GM12878 (cell line): ENCODE results near the gene MFAP3L. TPM values are rescaled to one million over a fixed set of nuclear protein-coding genes. Genes with fewer than 3 reads are reported as not detected.

ENCODE experiments used
- ATAC-seq: fragments of 200-7000 bp; cut with Tn5 transposase; 3 replicates; pipeline ENCODE4 v1.9.1; 2020; ENCODE audit warnings: mild to moderate bottlenecking, moderate library complexity
- BruUV-seq: library from RNA; stranded (reverse); fragments of 400-500 nt; replicated peaks from 2 replicates; lab custom pipeline; 2021; lab: Mats Ljungman, UMichigan
- CTCF ChIA-PET: fragments of 300-600 bp; sonication (Branson Sonifier 250); formaldehyde crosslinking; extraction: SDS; loops from one replicate; lab custom pipeline; 2021; ENCODE audit warnings: inconsistent platforms; lab: Yijun Ruan, JAX
- POLR2A ChIA-PET: fragments of 350-600 bp; formaldehyde crosslinking; extraction: SDS; loops from one replicate; lab custom pipeline; 2021; ENCODE audit warnings: inconsistent platforms; lab: Charles Lee
- RAD21 ChIA-PET: fragments of 300-600 bp; sonication (Branson Sonifier 250); formaldehyde crosslinking; loops from one replicate; lab custom pipeline; 2023; ENCODE audit warnings: antibody characterized with exemption; ENCODE audit not compliant: unreplicated experiment; lab: Charles Lee
- SMC1A ChIA-PET: fragments of 300-600 bp; sonication (Branson Sonifier 250); formaldehyde crosslinking; loops from one replicate; lab custom pipeline; 2023; ENCODE audit not compliant: unreplicated experiment, uncharacterized antibody; lab: Charles Lee
- DNase-seq: peaks from one replicate; pipeline ENCODE4 v3.0.0-alpha.2; 2011; ENCODE audit warnings: low read depth, low spot score
- FAIRE-seq: peaks from 3 replicates; lab custom pipeline; 2011; peaks lifted over from hg19 to GRCh38; lab: Jason Lieb, UNC
- H2AFZ ChIP-seq: 2 replicates; pipeline ENCODE4 v1.6.0; 2011; ENCODE audit warnings: low read depth, low read length, control low read depth; ENCODE audit not compliant: control insufficient read depth
- H3K27ac ChIP-seq: 2 replicates; pipeline ENCODE4 v1.5.1; 2011; ENCODE audit warnings: control low read depth; ENCODE audit not compliant: control insufficient read depth, insufficient read depth
- H3K27me3 ChIP-seq, 2 experiments: replicated peaks in 1 of 2; 2 replicates each; pipeline versions ENCODE4 v1.6.0 to v1.6.1; 2011; ENCODE audit warnings: low read length in 1 of 2; ENCODE audit not compliant: control insufficient read depth in 2 of 2, insufficient read depth in 2 of 2
- H3K36me3 ChIP-seq, 2 experiments: 2 replicates each; pipeline ENCODE4 v1.5.1; 2011; ENCODE audit warnings: low read length in 1 of 2; ENCODE audit not compliant: control insufficient read depth in 2 of 2, insufficient read depth in 2 of 2
- H3K4me1 ChIP-seq: 2 replicates; pipeline ENCODE4 v1.6.1; 2011; ENCODE audit warnings: mild to moderate bottlenecking, low read length, moderate library complexity, mixed read lengths; ENCODE audit not compliant: control insufficient read depth, insufficient read depth
- H3K4me2 ChIP-seq: 2 replicates; pipeline ENCODE4 v1.6.0; 2011; ENCODE audit warnings: control low read depth; ENCODE audit not compliant: control insufficient read depth, insufficient read depth
- H3K4me3 ChIP-seq: fragments of 200-600 bp; sonication (generic); 2 replicates; pipeline ENCODE4 v1.5.1; 2016
- H3K79me2 ChIP-seq: 2 replicates; pipeline ENCODE4 v1.6.0; 2011; ENCODE audit warnings: low read length; ENCODE audit not compliant: control insufficient read depth, insufficient read depth
- H3K9ac ChIP-seq: 2 replicates; pipeline ENCODE4 v1.8.0; 2011; ENCODE audit warnings: low read length, control low read depth, mixed read lengths; ENCODE audit not compliant: control insufficient read depth, insufficient read depth
- H3K9me3 ChIP-seq: replicated peaks from 3 replicates; pipeline ENCODE4 v1.5.1; 2011; ENCODE audit warnings: mild to moderate bottlenecking, low read length; ENCODE audit not compliant: control insufficient read depth, insufficient read depth
- H4K20me1 ChIP-seq: 2 replicates; pipeline ENCODE4 v1.6.0; 2011; ENCODE audit not compliant: control insufficient read depth, insufficient read depth
- BCL11A ChIP-seq: IDR thresholded peaks from 2 replicates; pipeline ENCODE4 v1.6.1; 2011; ENCODE audit warnings: low read depth, low read length
- BCLAF1 ChIP-seq: fragments of 450-650 bp; IDR thresholded peaks from 2 replicates; pipeline ENCODE4 v1.6.1; 2017; ENCODE audit warnings: antibody characterized with exemption, mild to moderate bottlenecking, moderate library complexity
- CHD4 ChIP-seq: fragments of 200-600 bp; sonication (generic); IDR thresholded peaks from 2 replicates; pipeline ENCODE4 v1.6.1; 2016; ENCODE audit warnings: mild to moderate bottlenecking
- ELK1 ChIP-seq: IDR thresholded peaks from 2 replicates; pipeline ENCODE4 v1.6.1; 2012; ENCODE audit warnings: low read depth, low read length, improper control_type of control experiment
- EP300 ChIP-seq, 2 experiments: fragments of 150-350 bp in 1 of 2; IDR thresholded peaks; 2 replicates each; pipeline ENCODE4 v1.6.1; 2011 to 2012; ENCODE audit warnings: low read depth in 2 of 2, low read length in 2 of 2, borderline replicate concordance in 1 of 2, improper control_type of control experiment in 1 of 2, inconsistent platforms in 1 of 2; ENCODE audit not compliant: control insufficient read depth in 1 of 2
- FOS ChIP-seq: IDR thresholded peaks from 3 replicates; pipeline ENCODE4 v1.6.1; 2011; ENCODE audit warnings: borderline replicate concordance; ENCODE audit not compliant: insufficient read length; ENCODE audit errors: extremely low read depth
- IKZF1 ChIP-seq: fragments of 450-650 bp; conservative IDR thresholded peaks from 2 replicates; pipeline ENCODE4 v1.6.1; 2017; ENCODE audit warnings: antibody characterized with exemption, mild to moderate bottlenecking
- MAX ChIP-seq: IDR thresholded peaks from 2 replicates; pipeline ENCODE4 v1.6.1; 2012; ENCODE audit warnings: low read depth, low read length, improper control_type of control experiment
- PBX3 ChIP-seq: IDR thresholded peaks from 2 replicates; pipeline ENCODE4 v1.6.1; 2011; ENCODE audit warnings: mild to moderate bottlenecking, low read depth, low read length, moderate library complexity; ENCODE audit not compliant: insufficient replicate concordance
- SKIL ChIP-seq: fragments of 450-650 bp; IDR thresholded peaks from 2 replicates; pipeline ENCODE4 v1.6.1; 2017; ENCODE audit warnings: mild to moderate bottlenecking, low read depth, inconsistent platforms; ENCODE audit not compliant: poor library complexity, severe bottlenecking
- SMC3 ChIP-seq: IDR thresholded peaks from 2 replicates; pipeline ENCODE4 v1.6.1; 2011; ENCODE audit warnings: low read length, improper control_type of control experiment, borderline replicate concordance
- SP1 ChIP-seq: IDR thresholded peaks from one replicate; pipeline ENCODE4 v1.6.1; 2011; ENCODE audit warnings: low read depth, low read length
- TARDBP ChIP-seq: IDR thresholded peaks from 2 replicates; pipeline ENCODE4 v1.6.1; 2016; ENCODE audit warnings: borderline replicate concordance
- ZSCAN29 ChIP-seq: fragments of 450-650 bp; IDR thresholded peaks from 2 replicates; pipeline ENCODE4 v1.6.1; 2017; ENCODE audit warnings: mild to moderate bottlenecking, moderate library complexity
- WGBS: methylation state at CpG from one replicate; pipeline ENCODE4 v1.1.6; 2016; ENCODE audit warnings: low lambda C conversion rate; ENCODE audit not compliant: insufficient replicate concordance, insufficient coverage; ENCODE audit errors: missing lambda C conversion rate; 5-methylcytosine and 5-hydroxymethylcytosine counted together
- in situ Hi-C: fragments of 300-500 bp; cut with MboI; formaldehyde crosslinking; loops from 9 replicates; pipeline ENCODE4 v1.14.3; 2018; ENCODE audit warnings: mixed read lengths
- intact Hi-C: fragments of 100-400 bp; cut with micrococcal nuclease; formaldehyde crosslinking; loops from one replicate; pipeline ENCODE4 v1.14.2; 2022; ENCODE audit not compliant: unreplicated experiment
- polyA plus RNA-seq, 11 experiments: library from polyadenylated mRNA; depleted of rRNA in 4 of 11; unstranded in 6 of 11; stranded (reverse) in 5 of 11; fragments of >200 nt; fragmentation: Nextera tagmentation in 4 of 11; fragmentation: Illumina TruSeq in 1 of 11; extraction: Ambion mirVana in 4 of 11; extraction: Trizol in 1 of 11; gene quantifications; 1 replicate in 1 of 11; 2 replicates in 10 of 11; pipeline versions ENCODE4 v1.2.1 to v1.2.3, GENCODE V29; 2011 to 2016; ENCODE audit warnings: inconsistent platforms in 2 of 11, missing spikeins in 2 of 11, low read depth in 1 of 11
- total RNA-seq, 4 experiments: library from RNA; depleted of rRNA in 3 of 4; stranded (reverse); fragments of >200 nt in 3 of 4; fragmentation: Illumina TruSeq in 1 of 4; extraction: Trizol in 1 of 4; gene quantifications; 2 replicates each; pipeline versions ENCODE4 v1.2.1 to v1.2.3, GENCODE V29; 2013 to 2021

Gene MFAP3L
- total and polyA plus RNA-seq, 10 of the 15 experiments (the other 5 are each of a cell fraction or from before 2014, with no cell fraction given), result 0.10 to 3.0 TPM; not detected in 8

GRCh38 chr4:170040031-170040680, 14.0 kb upstream of the MFAP3L start:
- no peak overlapping the region for H3K4me3 ChIP-seq
- no peak for DNase-seq
- ChIA-PET RAD21 (no interaction called here), POLR2A (no interaction called here), CTCF (interaction anchor here (1.1 kb wide), 1 partner anchor 230 kb away, joined by 4 read pairs; no protein-coding TSS in a partner anchor), SMC1A (interaction anchor here (0.6 to 0.8 kb wide), 3 partner anchors 427 to 1650 kb away, joined by 3 to 5 read pairs (median 4); partner anchors contain the start of gene NEK1)
- no peak overlapping the region for H3K27ac ChIP-seq
- ATAC-seq, result no peak
- no peak overlapping the region for H3K9ac ChIP-seq
- H3K9me3 ChIP-seq, result no peaks in the 10 kb centered on the region
- intact Hi-C loops, result no loop called here
- H3K4me1 ChIP-seq, result no peaks in the 10 kb centered on the region
- H2AFZ ChIP-seq, result no peak overlapping the region
- no peak overlapping the region for H3K4me2 ChIP-seq
- in situ Hi-C loops, result loop anchor here (5.0 to 10.0 kb wide), 2 partner anchors 423 to 1115 kb away; no protein-coding TSS in a partner anchor
- H3K36me3 ChIP-seq, result no peaks in the 10 kb centered on the region
- FAIRE-seq, result no peak
- H4K20me1 ChIP-seq, result no peaks in the 10 kb centered on the region
- H3K79me2 ChIP-seq, result no peaks in the 10 kb centered on the region
- WGBS, result 30% methylated on average over 12 of the region's 12 CpGs
- no TSS peak for BruUV-seq
- no peaks in the 10 kb centered on the region for H3K27me3 ChIP-seq
- no peak for TF ChIP-seq BCL11A
- TF ChIP-seq EP300 (IDR thresholded peaks at IDR 0.05; ENCODE audit: borderline replicate concordance in 1 of 2, control insufficient read depth in 1 of 2, low read depth in 2 of 2, low read length in 2 of 2), result no peak
- TF ChIP-seq MAX, result no peak
- no peak for TF ChIP-seq CHD4
- no peak for TF ChIP-seq SMC3
- TF ChIP-seq ZSCAN29, result no peak
- TF ChIP-seq SKIL, result no peak
- no peak for TF ChIP-seq FOS
- no peak for TF ChIP-seq ELK1
- no peak for TF ChIP-seq SP1
- TF ChIP-seq IKZF1, result no peak
- no peak for TF ChIP-seq PBX3
- TF ChIP-seq BCLAF1, result no peak
- TF ChIP-seq TARDBP, result no peak
